OCI-LY3 (cell line): ENCODE results near the gene SERINC3.

Experiments used
- H2AFZ ChIP-seq: fragments of 200-600, 300-600 bp; shearing (Covaris generic); 2 replicates; pipeline ENCODE4 v1.6.0; 2014; ENCODE audit warnings: antibody characterized with exemption, low read depth, low read length
- H3K27ac ChIP-seq: fragments of 200-600, 300-600 bp; sonication (generic); 2 replicates; pipeline ENCODE4 v1.5.1; 2014; ENCODE audit warnings: mild to moderate bottlenecking, low read length, moderate library complexity, mixed read lengths
- H3K27me3 ChIP-seq: fragments of 200-600, 300-600 bp; sonication (generic); 2 replicates; pipeline ENCODE4 v1.6.1; 2014; ENCODE audit warnings: low read depth, low read length, mixed read lengths
- H3K36me3 ChIP-seq: fragments of 200-600, 300-600 bp; sonication (generic); replicated peaks from 2 replicates; pipeline ENCODE3; 2014; ENCODE audit warnings: low read depth, low read length, mixed read lengths
- H3K4me1 ChIP-seq: fragments of 300-600, 200-600 bp; sonication (generic); 2 replicates; pipeline ENCODE4 v1.6.1; 2014; ENCODE audit warnings: low read length, mixed read lengths
- H3K4me2 ChIP-seq: fragments of 200-600, 300-600 bp; sonication (generic); 2 replicates; pipeline ENCODE4 v1.6.1; 2014; ENCODE audit warnings: low read length, mixed read lengths
- H3K4me3 ChIP-seq: fragments of 300-600, 200-600 bp; sonication (generic); 2 replicates; pipeline ENCODE4 v1.5.1; 2014; ENCODE audit warnings: antibody characterized with exemption, mild to moderate bottlenecking, low read length, moderate library complexity
- H3K79me2 ChIP-seq: fragments of 300-600, 200-600 bp; shearing (Covaris generic); 2 replicates; pipeline ENCODE4 v1.6.1; 2014; ENCODE audit warnings: mild to moderate bottlenecking, low read length, mixed read lengths
- H3K9ac ChIP-seq: fragments of 300-600, 200-600 bp; shearing (Covaris generic); 2 replicates; pipeline ENCODE4 v1.6.0; 2014; ENCODE audit warnings: mild to moderate bottlenecking, low read length, moderate library complexity
- H3K9me3 ChIP-seq: fragments of 200-600, 300-600 bp; shearing (Covaris generic); 2 replicates; pipeline ENCODE4 v1.6.1; 2014; ENCODE audit warnings: low read length, mixed read lengths; ENCODE audit not compliant: insufficient read depth
- H4K20me1 ChIP-seq: fragments of 200-600, 300-600 bp; sonication (generic); 2 replicates; pipeline ENCODE4 v1.6.1; 2016; ENCODE audit warnings: low read length, mixed read lengths; ENCODE audit not compliant: insufficient read depth
- CTCF ChIP-seq: fragments of 200-600, 300-600 bp; sonication (generic); IDR thresholded peaks from 2 replicates; pipeline ENCODE4 v1.5.1; 2014; ENCODE audit warnings: antibody characterized with exemption, low read length, low read depth
- EZH2phosphoT487 ChIP-seq: fragments of 200-600 bp; shearing (Covaris generic); IDR thresholded peaks from 2 replicates; pipeline ENCODE4 v1.6.1; 2018; ENCODE audit warnings: antibody characterized with exemption, mixed run types, low read depth

Gene SERINC3

GRCh38 chr20:44495802-44496481 is 25.9 kb downstream of the SERINC3 start:
- H3K9me3 ChIP-seq = no peaks in the 10 kb centered on the region
- no peak overlapping the region for H3K4me3 ChIP-seq
- no peak overlapping the region for H3K27ac ChIP-seq
- H4K20me1 ChIP-seq = no peaks in the 10 kb centered on the region
- TF ChIP-seq CTCF (no peak), EZH2phosphoT487 (no peak)
- H3K4me2 ChIP-seq = no peak overlapping the region
- no peaks in the 10 kb centered on the region for H3K27me3 ChIP-seq
- no peak overlapping the region for H2AFZ ChIP-seq
- no peak overlapping the region for H3K9ac ChIP-seq
- no peaks in the 10 kb centered on the region for H3K79me2 ChIP-seq
- peaks cover 6% of the 10 kb centered on the region for H3K4me1 ChIP-seq
- H3K36me3 ChIP-seq = peaks cover 75% of the 10 kb centered on the region

GRCh38 chr20:44495257-44495656 is 26.6 kb downstream of the SERINC3 start:
- Histone ChIP-seq H3K4me3 (no peak overlapping the region), H4K20me1 (no peaks in the 10 kb centered on the region), H3K4me1 (peaks cover 6% of the 10 kb centered on the region), H3K36me3 (peaks cover 71% of the 10 kb centered on the region), H3K4me2 (no peak overlapping the region), H3K9me3 (no peaks in the 10 kb centered on the region), H3K27me3 (no peaks in the 10 kb centered on the region), H3K9ac (no peak overlapping the region), H2AFZ (no peak overlapping the region), H3K79me2 (no peaks in the 10 kb centered on the region), H3K27ac (no peak overlapping the region)
- TF ChIP-seq EZH2phosphoT487 (no peak), CTCF (no peak)

- H3K27ac ChIP-seq = no peak overlapping the region
- H3K4me2 ChIP-seq = no peak overlapping the region
- no peak overlapping the region for H3K9ac ChIP-seq
- H3K9me3 ChIP-seq = no peaks in the 10 kb centered on the region
- H4K20me1 ChIP-seq = no peaks in the 10 kb centered on the region
- peaks cover 6% of the 10 kb centered on the region for H3K4me1 ChIP-seq
- no peak overlapping the region for H2AFZ ChIP-seq
- no peaks in the 10 kb centered on the region for H3K79me2 ChIP-seq
- peaks cover 72% of the 10 kb centered on the region for H3K36me3 ChIP-seq
- TF ChIP-seq EZH2phosphoT487 = no peak
- no peak for TF ChIP-seq CTCF
- H3K27me3 ChIP-seq = no peaks in the 10 kb centered on the region
- H3K4me3 ChIP-seq = no peak overlapping the region
Observed at GRCh38 chr20:44494681-44495080, 27.2 kb downstream of the SERINC3 start.

- H3K4me2 ChIP-seq = no peak overlapping the region
- H3K36me3 ChIP-seq = peaks cover 73% of the 10 kb centered on the region
- no peak overlapping the region for H3K27ac ChIP-seq
Observed at GRCh38 chr20:44494266-44494665, 27.6 kb downstream of the SERINC3 start.

More at GRCh38 chr20:44494266-44494665, 27.6 kb downstream of the SERINC3 start:
- Histone ChIP-seq H3K9ac (no peak overlapping the region), H3K9me3 (no peaks in the 10 kb centered on the region), H4K20me1 (no peaks in the 10 kb centered on the region), H2AFZ (no peak overlapping the region), H3K27me3 (no peaks in the 10 kb centered on the region), H3K4me3 (no peak overlapping the region), H3K4me1 (peaks cover 6% of the 10 kb centered on the region), H3K79me2 (no peaks in the 10 kb centered on the region)
- TF ChIP-seq CTCF = no peak
- TF ChIP-seq EZH2phosphoT487 = no peak
